Left ventricle myocardium superior (tissue), 1 donor: ENCODE results near the gene ABL2. TPM values are rescaled to one million over a fixed set of nuclear protein-coding genes. Genes with fewer than 3 reads are reported as not detected.
A peak's percentile ranks its signal among the peaks of the same experiment; 100 is the strongest.
"Not testable (repeated sequence)": the region's sequence is repeated elsewhere in the genome, so short reads cannot be mapped to it uniquely, and the experiment has no call there.

ENCODE experiments used
- ATAC-seq: fragments of 200-7000 bp; cut with Tn5 transposase; one replicate; pipeline ENCODE4 v1.9.1; 2020; ENCODE audit warnings: mild to moderate bottlenecking, moderate library complexity
- DNase-seq: peaks from one replicate; pipeline ENCODE4 v3.0.0-alpha.2; 2020
- intact Hi-C: fragments of 100-400 bp; cut with micrococcal nuclease; formaldehyde crosslinking; loops from one replicate; pipeline ENCODE4 v1.11.0; 2022
- total RNA-seq: library from RNA; stranded (reverse); fragmentation: NEBNext Ultra II Directional; extraction: Animal tissue kit (Norgen Biotek cat#: 25700); gene quantifications from one replicate; pipeline ENCODE4 v1.2.1, GENCODE V29; 2021
- donor health status: DM: no; HTN: yes; CAD: no; lungs with severe emphysema.

The ABL2 gene
- total RNA-seq, 1 donor from 2014 or later = 8.4 TPM

DNA sequence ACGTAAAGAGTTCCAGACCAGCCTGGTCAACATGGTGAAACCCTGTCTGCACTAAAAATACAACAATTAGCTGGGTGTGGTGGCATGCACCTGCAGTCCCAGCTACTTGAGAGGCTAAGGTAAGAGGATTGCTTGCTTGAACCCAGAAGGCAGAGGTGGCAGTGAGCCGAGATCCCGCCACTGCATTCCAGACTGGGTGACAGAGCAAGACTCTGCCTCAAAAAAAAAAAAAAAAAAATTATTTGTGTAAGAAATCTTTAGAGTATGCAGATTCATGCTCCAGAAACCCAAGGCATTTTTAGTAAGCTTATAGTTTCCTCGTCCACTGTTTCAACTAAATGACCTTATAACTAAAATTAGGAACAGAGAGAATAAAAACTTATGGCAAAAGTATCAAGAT is 51.3 kb downstream of the ABL2 start:
- intact Hi-C loops = no loop called here
- ATAC-seq = no peak
- DNase-seq = no peak

DNA sequence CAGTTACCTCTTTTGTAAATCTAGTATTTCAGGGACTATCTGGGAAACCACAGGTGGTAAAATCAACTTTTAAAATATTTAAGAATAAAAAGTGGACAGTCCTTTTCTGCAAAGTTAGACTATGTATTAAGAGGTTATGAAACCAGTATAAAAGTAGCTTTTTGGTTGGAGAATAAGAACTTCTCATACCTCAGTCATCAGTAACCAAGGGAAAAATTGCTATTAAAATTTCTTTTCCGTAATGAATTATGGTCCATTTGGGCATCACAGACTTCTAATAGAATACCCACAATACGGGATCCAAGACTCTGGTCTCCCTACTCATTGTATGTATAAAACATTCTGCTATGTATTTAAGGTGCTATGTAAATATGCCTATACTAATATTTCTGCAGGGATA is 51.9 kb downstream of the ABL2 start:
- ATAC-seq = no peak
- DNase-seq = no peak
- intact Hi-C loops = no loop called here

DNA sequence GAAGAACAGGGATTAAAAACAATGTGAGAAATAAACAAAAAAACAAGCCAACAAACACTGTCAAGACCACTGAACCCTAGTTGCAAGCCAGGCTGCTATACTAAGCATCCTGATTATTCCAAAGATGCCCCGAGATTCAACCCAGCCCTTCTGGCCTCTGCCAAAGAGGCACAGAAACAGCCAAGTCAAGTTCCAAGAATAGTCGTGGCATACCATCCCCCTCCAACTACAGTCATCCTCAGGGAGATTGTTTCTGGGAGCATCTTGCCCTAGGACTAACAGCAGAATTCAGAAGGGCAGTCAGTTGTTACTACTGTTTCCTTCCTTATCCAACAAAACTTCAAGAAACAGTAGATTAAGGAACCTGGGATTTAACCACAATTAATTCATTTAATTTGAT is 52.3 kb downstream of the ABL2 start:
- ATAC-seq = peak; percentile 75

DNA sequence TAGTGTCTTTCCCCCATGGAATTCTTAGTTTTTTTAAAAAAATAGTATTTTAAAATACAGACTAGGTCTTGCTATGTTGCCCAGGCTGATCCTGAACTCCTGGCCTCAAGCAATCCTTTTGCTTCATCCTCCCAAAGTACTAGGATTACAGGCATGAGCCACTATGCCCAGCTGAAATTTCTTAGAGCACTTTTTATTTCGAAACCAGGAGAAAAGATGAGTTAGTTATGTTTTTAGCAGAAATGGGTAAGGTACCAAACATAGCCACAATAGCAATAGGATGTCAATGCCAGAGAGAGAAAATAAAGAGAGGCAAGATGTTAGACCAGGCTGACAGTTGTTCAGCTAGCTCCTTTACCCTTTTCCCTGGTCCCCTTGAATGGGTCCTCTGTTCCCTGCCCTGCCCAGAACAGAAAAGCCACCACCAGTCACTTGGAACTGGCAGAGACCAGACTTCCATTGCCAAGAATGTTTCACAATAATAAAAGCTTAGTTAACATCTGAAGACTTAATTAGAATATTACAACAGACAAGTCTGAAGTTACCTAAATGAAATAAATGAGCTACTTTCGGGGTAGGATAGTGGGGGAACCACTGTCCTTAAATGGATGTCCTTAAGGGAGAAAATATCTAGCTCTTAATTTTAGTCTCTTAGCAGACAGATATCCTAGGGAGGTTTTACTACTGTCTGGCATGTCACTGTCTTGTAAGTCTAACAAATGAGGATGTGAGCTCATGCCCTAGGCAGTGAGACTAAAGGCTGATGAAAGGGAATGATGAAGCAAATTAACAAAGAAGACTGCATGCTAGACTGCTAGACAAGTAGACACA is 54.3 kb downstream of the ABL2 start:
- ATAC-seq = peak; percentile 85
- intact Hi-C loops = no loop called here
- no peak for DNase-seq

More for the DNA sequence above, 52.3 kb downstream of the ABL2 start:
- intact Hi-C loops = no loop called here
- DNase-seq = no peak

DNA sequence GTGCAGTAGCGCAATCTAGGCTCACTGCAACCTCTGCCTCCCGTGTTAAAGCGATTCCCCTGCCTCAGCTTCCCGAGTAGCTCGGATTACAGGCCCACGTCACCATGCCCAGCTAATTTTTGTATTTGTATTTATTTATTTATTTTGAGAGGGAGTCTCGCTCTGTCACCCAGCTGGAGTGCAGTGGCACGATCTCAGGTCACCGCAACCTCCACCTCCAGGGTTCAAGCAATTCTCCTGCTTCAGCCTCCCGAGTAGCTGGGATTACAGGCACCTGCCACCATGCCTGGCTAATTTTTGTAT is 59.1 kb downstream of the ABL2 start:
- ATAC-seq, DNase-seq, intact Hi-C loops: not testable (repeated sequence)

DNA sequence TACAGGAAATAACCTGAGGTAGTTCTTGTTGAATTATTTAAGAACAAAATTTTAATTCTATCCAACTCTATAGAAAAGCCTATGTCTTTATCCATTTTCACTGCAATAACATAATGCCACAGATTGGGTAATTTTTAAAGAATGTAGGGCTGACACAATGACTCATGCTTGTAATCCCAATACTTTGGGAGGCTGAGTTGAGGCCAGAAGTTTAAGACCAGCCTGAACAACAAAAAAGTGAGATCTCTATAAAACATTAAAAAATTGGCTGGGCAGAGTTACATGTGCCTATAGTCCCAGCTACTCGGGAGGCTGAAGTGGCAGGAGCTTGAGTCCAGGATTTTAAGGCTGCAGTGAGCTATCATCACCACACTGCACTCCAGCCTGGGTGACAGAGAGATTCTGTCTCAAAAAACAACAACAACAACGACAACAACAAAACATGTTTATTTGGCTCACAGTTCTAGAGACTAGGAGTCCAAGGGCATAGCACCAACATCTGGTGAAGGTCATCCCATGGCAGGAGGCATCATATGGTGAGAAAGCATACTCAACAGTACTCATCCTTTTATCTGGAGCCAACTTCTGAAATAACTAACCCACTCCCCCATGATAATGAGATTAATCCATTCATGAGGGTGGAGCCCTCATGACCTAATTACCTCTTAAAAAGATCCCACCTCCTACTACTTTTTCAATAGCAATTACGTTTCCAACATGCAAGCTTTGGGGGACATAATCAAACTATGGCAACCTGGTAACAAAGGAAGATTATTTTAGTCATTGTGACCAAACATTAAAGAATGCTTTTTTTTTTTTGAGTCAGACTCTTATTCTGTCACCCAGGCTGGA is 59.6 kb downstream of the ABL2 start:
- DNase-seq = no peak
- peak; percentile 34 for ATAC-seq
- intact Hi-C loops = no loop called here

DNA sequence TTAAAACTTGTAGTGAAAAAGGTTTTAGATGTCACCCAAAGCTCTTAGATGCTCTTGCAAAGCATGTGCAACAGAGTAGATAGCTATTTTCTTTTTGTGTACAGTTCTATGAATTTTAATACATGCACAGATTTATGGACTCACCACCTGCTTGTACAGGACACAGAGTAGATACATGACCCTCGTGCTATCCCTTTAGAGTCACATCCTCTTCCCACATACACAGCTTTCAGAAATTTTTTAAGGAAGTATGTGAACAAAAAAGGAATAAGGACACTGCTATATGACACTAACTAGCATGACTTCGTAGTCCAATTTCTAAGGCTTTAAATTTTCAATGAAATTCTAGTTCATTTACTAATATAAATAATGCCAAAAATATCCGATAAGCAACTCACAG is 60.9 kb downstream of the ABL2 start:
- DNase-seq = no peak
- no peak for ATAC-seq
- intact Hi-C loops = no loop called here

DNA sequence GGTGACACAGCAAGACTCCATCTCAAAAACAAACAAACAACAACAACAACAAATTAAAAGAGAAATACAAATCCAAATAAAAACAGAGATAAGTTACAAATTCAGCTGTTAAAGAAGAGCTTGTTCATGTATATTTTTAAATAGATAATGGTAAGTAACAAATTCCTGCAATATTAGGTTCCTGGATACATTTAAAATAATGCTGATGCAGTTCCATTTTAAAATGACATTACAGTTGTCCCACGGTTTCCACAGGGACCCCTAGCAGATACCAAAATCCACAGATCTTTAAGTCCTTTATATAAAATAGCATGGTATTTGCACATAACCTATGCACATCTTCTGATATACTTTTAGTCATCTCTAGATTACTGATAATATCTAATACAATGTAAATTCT is 61.5 kb downstream of the ABL2 start:
- DNase-seq (no peak), ATAC-seq (no peak)
- intact Hi-C loops = no loop called here

DNA sequence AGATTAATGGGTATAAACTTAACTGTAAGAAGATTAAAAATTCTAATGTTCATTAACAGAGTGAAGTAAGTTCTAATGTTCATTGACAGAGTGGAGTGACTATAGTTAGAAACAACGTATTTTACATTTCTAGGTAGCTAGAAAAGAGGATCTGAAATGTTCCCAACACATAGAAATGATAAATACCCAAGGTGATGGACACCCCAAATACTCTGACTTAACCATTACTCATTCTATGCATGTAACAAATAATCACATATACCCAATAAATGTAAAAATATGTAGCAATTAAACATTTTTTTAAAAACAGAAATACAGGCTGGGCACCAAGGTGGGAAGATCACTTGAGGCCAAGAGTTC is 62.1 kb downstream of the ABL2 start:
- DNase-seq (no peak), ATAC-seq (no peak)
- intact Hi-C loops = no loop called here

DNA sequence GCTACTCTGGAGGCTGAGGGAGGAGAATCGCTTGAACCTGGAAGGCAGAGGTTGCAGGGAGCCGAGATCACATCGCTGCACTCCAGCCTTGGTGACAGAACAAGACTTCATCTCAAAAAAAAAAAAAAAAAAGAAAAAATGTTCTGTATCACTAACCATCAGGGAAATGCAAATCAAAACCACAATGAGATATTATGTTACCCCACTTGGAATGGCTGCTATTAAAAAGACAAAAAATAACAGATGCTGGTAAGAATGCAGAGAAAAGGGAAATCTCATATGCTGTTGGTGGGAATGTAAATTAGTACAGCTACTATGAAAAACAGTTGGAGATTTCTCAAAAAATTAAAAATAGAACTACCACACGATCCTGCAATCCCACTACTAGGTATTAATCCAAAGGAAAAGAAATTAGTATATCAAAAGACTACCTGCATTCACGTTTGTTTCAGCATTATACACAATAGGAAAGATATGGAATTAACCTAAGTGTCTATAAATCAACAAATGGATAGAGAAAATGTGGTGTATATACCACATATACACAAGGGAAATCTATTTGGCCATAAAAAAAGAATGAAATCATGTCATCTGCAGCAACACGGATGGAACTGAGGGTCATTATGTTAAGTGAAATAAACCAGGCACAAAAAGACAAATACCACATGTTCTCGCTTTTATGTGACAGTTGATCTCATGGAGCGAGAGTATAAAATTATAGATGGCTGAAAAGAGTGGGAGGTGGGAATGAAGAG is 62.6 kb downstream of the ABL2 start:
- peak; percentile 48 for ATAC-seq
- intact Hi-C loops = no loop called here
- DNase-seq = no peak

DNA sequence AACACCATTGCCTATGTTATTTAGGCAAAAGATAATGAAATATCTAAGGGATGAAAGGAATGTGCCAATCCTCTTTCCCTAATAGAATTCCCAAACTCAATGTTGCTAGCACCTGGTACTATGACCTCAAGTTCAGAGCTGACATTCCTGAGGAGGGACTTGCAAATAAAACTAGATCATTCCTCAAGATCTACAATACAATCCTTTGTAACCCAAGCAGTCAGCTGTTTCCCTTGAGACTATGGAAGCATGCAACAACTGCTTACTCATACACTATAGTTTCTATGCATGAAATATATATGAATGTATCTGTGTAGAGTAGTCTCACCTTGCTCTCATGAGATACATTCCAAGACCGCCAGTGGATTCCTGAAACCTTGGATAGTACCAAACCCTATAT is 65.0 kb downstream of the ABL2 start:
- intact Hi-C loops = no loop called here
- no peak for ATAC-seq
- DNase-seq = no peak

DNA sequence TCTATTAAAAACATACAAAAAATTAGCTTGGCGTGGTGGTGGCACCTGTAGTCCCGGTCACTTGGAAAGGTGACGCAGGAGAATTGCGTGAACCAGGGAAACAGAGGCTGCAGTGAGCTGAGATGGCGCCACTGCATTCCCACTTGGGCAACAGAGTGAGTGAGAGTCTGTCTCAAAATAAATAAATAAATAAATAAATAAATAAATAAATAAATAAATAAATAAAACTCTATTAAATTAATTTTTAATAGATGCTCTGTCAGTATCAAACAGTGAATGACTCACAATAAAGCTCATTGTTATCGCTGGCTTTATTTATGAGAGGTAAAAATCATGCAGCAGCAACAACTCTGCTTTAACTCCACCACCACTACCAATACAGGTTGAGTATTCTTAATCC is 72.8 kb downstream of the ABL2 start:
- no peak for ATAC-seq

DNA sequence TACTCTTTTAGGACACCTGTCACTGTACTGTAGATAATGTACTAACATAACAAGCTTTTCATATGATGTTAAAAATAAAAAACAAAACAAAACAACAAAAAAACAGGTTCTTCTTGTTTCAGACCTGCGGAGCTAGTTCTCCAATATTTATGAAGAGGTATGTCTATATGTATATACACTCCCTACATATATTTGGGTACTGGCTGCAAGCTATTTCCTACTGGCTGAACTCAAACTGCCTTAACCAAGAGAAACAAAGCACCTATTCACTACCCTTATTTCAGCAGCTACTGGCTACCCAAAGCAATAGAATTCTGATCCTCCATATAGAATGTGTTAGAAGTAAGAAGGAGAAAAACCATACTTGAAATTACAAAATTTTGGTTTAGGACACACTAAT is 73.5 kb downstream of the ABL2 start:
- intact Hi-C loops = no loop called here
- DNase-seq = no peak
- ATAC-seq = no peak

More for the DNA sequence above, 72.8 kb downstream of the ABL2 start:
- intact Hi-C loops = no loop called here
- DNase-seq = no peak

DNA sequence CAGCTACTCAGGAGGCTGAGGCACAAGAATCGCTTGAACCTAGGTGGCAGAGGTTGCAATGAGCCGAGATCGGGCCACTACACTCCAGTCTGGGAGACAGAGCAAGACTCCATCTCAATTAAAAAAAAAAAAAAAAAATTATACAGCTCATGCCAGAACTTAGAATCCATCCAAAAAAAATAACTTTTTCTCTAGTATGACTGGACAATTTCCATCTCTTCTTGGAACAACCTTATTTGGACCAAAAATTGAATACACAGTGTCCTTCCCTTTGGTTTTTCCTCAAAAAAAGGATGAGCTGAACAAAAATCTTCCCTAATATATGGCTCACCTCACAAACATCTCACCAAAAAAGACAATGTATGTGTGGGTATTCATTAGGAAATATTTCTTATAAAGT is 73.9 kb downstream of the ABL2 start:
- peak; percentile 70 for ATAC-seq
- DNase-seq = no peak
- intact Hi-C loops = no loop called here

DNA sequence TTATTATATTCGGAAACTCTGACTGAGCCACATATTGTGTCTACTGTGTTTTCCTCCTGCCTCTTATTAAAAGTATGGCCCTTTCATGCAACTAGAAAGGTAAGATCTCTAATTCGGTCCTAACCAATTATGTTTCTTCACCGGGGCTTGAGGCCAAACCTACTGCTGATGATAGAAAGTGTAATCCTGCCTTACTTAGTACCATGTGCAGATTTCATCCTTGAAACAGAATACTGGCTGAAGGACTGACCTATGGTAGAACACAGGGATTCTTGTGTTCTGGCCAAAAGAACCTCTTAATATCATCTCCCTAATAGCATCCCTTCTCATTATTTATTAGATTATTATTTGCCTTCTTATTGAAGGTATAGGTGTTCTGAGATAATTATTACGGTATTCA is 75.0 kb downstream of the ABL2 start:
- DNase-seq (no peak), ATAC-seq (no peak)
- intact Hi-C loops = no loop called here

DNA sequence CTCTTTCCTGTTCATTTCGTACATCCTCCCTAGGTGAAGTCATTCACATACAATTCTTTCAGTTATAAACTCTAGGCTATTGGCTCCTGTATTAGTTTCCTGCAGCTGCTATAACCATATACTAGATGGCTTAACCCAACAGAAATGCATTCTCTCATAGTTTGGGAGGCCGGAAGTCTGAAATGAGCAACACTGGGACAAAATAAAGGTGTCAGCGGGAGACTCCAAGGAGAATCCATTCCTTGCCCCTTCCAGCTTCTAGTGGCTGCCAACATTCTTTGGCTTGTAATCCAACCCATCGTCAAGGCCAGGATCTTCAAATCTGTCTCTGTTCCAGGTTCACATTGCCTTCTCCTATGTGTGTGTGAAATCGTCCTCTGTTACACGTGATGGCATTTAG is 76.3 kb downstream of the ABL2 start:
- ATAC-seq (peak; percentile 60), DNase-seq (no peak)
- intact Hi-C loops = no loop called here

DNA sequence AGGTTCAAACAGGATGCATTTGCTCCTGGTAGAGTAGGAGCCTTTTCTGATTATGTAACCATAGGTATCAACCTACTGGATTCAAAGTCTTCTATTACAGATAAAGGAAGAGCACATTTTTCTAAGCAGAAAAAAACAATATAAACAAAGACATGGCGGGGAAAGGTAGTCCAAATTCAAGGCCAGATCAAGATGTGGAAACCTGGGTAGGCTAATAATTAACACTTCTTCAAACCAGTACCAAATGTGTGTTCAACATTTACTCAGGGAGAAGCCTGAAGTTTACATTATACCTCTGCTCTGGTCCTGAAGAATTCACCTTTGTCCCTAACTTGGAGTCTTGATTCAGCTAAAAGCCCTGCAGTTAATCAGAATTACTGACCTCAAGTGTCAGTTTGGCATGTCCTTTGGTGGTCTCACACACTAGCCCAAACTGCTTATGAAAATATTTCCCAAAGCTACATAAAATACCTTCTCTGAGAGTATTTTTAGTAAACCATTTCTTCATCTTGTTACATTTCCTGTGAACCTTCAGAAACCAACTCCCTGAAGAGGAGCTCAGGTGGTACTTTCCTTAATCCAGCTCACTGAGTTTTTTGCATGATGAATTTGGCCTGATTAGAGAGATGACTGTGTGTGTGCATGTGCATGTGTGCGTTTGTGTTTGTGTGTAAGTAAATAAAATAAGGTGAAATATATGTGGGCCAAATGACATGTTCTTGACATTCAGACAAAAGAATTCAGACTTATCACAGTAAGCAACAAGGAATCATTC is 77.4 kb downstream of the ABL2 start:
- DNase-seq = no peak
- intact Hi-C loops = no loop called here
- ATAC-seq = no peak

DNA sequence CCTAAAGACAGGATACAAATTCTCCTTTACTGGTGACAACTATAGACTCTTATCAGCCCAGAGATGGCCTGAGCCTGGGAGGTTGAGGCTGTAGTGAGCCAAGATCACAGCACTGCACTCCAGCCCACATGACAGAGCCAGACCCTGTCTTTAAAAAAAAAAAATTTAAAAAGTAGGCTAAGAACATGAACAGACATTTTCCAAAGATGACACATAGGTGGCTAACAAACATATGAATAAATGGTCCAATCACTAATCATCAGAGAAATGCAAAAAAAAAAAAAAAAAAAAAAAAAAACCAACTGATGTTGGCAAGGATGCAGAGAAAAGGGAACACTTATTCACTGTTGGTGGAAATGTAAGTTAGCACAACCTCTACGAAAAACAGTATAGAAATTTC is 82.6 kb downstream of the ABL2 start:
- no peak for ATAC-seq
- intact Hi-C loops = no loop called here
- DNase-seq = no peak

DNA sequence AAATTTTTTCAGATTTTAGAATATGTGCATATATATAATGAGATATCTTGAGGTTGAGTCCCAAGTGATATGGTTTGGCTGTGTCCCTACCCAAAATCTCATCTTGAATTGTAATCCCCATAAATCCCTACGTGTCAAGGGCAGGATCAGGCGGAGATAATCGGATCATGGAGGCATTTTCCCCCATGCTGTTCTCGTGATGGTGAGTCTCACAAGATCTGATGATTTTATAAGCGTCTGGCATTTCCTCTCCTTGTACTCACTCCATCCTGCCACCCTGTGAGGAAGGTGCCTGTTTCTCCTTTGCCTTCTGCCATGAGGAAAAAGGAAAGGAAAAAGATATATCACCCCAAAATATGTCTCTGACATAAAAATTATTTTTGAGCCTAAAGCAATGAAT is 83.0 kb downstream of the ABL2 start:
- DNase-seq (no peak), ATAC-seq (no peak)
- intact Hi-C loops = no loop called here
